ENCODE results near the gene METTL14.
"Not testable (repeated sequence)": the region's sequence is repeated elsewhere in the genome, so short reads cannot be mapped to it uniquely, and the experiment has no call there.

The METTL14 gene

DNA sequence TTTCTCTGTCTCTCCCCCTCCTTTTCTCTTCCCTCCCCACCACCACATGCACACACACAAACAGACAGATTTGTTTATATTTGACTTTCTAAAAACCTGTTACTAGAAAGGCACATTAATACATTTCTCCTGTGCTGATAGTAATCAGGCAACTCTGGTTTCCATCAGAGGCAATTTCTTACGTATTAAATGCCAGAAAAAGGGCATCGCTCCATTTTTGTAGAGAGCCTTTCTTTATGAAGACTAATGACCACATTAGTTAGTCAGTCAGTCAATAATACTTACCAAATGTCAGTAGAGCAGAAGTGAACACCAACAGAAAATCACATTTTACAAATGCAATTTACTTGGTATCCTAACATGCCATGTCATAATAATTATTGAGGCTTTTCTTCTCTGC lies 14.2 kb upstream of the METTL14 start:
- H3K27ac ChIP-seq (replicated peaks; ENCODE audit: low read length); H3K4ac ChIP-seq (ENCODE audit: low read length); H2BK15ac ChIP-seq (ENCODE audit: low read length); H3K27me3 ChIP-seq (ENCODE audit: control insufficient read depth in 3 of 3, insufficient read depth in 3 of 3, low read depth in 1 of 3, low read length in 3 of 3); H4K8ac ChIP-seq (ENCODE audit: low read depth, low read length); H2BK120ac ChIP-seq (ENCODE audit: low read depth, low read length); H3K36me3 ChIP-seq (replicated peaks in 1 of 2; ENCODE audit: control insufficient read depth in 2 of 2, insufficient read depth in 2 of 2, low read length in 2 of 2); H2BK12ac ChIP-seq (ENCODE audit: low read length); DNase-seq (ENCODE audit: low spot score); H2BK5ac ChIP-seq (ENCODE audit: low read length); H3K4me3 ChIP-seq (ENCODE audit: low read length in 2 of 2); H3K4me1 ChIP-seq (ENCODE audit: control insufficient read depth in 2 of 2, insufficient read depth in 1 of 2, low read depth in 1 of 2, low read length in 2 of 2); H2AK5ac ChIP-seq (ENCODE audit: low read depth, low read length); H4K91ac ChIP-seq (ENCODE audit: low read depth, low read length, poor library complexity); H3K18ac ChIP-seq (ENCODE audit: low read length); H3K9ac ChIP-seq (ENCODE audit: low read depth, low read length, poor library complexity); H3K23ac ChIP-seq (ENCODE audit: low read depth, low read length, poor library complexity); H2AFZ ChIP-seq (ENCODE audit: low read length); H3K14ac ChIP-seq (ENCODE audit: low read length); H3K79me1 ChIP-seq (ENCODE audit: low read depth, low read length); H3K4me2 ChIP-seq (ENCODE audit: insufficient read depth, low read length, poor library complexity, severe bottlenecking); H3K9me3 ChIP-seq (replicated peaks in 1 of 2; ENCODE audit: control insufficient read depth in 2 of 2, insufficient read depth in 1 of 2, low read depth in 1 of 2, low read length in 2 of 2): not testable (repeated sequence)
- WGBS, 2 donors (ENCODE audit: extremely low coverage in 2 of 2, insufficient read length in 2 of 2, insufficient replicate concordance in 1 of 2): no CpG with 5 or more reads among the region's 2 CpGs

DNA sequence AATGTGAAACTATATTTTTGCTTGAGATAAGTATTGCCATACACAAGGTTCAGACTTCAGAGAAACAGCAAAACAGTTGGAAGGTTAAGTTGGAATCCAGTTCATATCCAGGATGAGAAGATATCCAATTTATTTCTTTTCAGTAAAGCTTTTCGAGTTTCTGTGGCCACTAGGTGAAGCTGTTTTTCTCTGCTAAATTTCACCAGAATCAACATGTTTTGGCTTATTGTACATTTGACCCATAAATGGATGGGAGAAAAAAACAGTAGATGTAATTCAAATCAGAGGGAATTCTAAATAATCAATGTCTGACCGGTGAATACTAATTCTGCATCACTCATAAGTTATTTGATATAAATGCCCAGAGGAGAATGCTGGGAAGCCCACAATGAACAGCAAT lies 9.1 kb upstream of the METTL14 start:
- Histone ChIP-seq H3K79me1 (ENCODE audit: low read depth, low read length) (no peaks in the 10 kb centered on the region), H2AK5ac (ENCODE audit: low read depth, low read length) (no peak overlapping the region), H3K18ac (ENCODE audit: low read length) (no peak overlapping the region), H3K27me3 (ENCODE audit: control insufficient read depth in 3 of 3, insufficient read depth in 3 of 3, low read depth in 1 of 3, low read length in 3 of 3) (no peaks in the 10 kb centered on the region), H3K4me1 (ENCODE audit: control insufficient read depth in 2 of 2, insufficient read depth in 1 of 2, low read depth in 1 of 2, low read length in 2 of 2) (no peaks in the 10 kb centered on the region), H3K4ac (ENCODE audit: low read length) (no peak overlapping the region), H2BK5ac (ENCODE audit: low read length) (no peak overlapping the region), H2BK120ac (ENCODE audit: low read depth, low read length) (no peak overlapping the region), H3K36me3 (replicated peaks in 1 of 2; ENCODE audit: control insufficient read depth in 2 of 2, insufficient read depth in 2 of 2, low read length in 2 of 2) (no peaks in the 10 kb centered on the region), H2BK15ac (ENCODE audit: low read length) (no peak overlapping the region), H2AFZ (ENCODE audit: low read length) (no peak overlapping the region), H3K4me2 (ENCODE audit: insufficient read depth, low read length, poor library complexity, severe bottlenecking) (no peak overlapping the region), H3K23ac (ENCODE audit: low read depth, low read length, poor library complexity) (no peak overlapping the region), H4K91ac (ENCODE audit: low read depth, low read length, poor library complexity) (no peak overlapping the region), H4K8ac (ENCODE audit: low read depth, low read length) (no peak overlapping the region), H3K9ac (ENCODE audit: low read depth, low read length, poor library complexity) (no peak overlapping the region), H3K14ac (ENCODE audit: low read length) (no peak overlapping the region), H2BK12ac (ENCODE audit: low read length) (no peak overlapping the region), H3K9me3 (replicated peaks in 1 of 2; ENCODE audit: control insufficient read depth in 2 of 2, insufficient read depth in 1 of 2, low read depth in 1 of 2, low read length in 2 of 2) (no peaks in the 10 kb centered on the region), H3K4me3 (ENCODE audit: low read length in 2 of 2) (no peak overlapping the region), H3K27ac (replicated peaks; ENCODE audit: low read length) (no peak overlapping the region)
- WGBS, 2 donors (ENCODE audit: extremely low coverage in 2 of 2, insufficient read length in 2 of 2, insufficient replicate concordance in 1 of 2): no CpG with 5 or more reads among the region's 2 CpGs
- DNase-seq (ENCODE audit: low spot score): no peak

GRCh38 chr4:118680808-118681207 lies 4.4 kb upstream of the METTL14 start:
- Histone ChIP-seq H3K9me3 (replicated peaks in 1 of 2; ENCODE audit: control insufficient read depth in 2 of 2, insufficient read depth in 1 of 2, low read depth in 1 of 2, low read length in 2 of 2) (no peaks in the 10 kb centered on the region), H3K79me1 (ENCODE audit: low read depth, low read length) (no peaks in the 10 kb centered on the region), H3K4me1 (ENCODE audit: control insufficient read depth in 2 of 2, insufficient read depth in 1 of 2, low read depth in 1 of 2, low read length in 2 of 2) (no peaks in the 10 kb centered on the region), H3K4ac (ENCODE audit: low read length) (no peak overlapping the region), H2AFZ (ENCODE audit: low read length) (no peak overlapping the region), H3K4me3 (ENCODE audit: low read length in 2 of 2) (no peak overlapping the region), H3K27me3 (ENCODE audit: control insufficient read depth in 3 of 3, insufficient read depth in 3 of 3, low read depth in 1 of 3, low read length in 3 of 3) (no peaks in the 10 kb centered on the region), H3K9ac (ENCODE audit: low read depth, low read length, poor library complexity) (no peak overlapping the region), H3K36me3 (replicated peaks in 1 of 2; ENCODE audit: control insufficient read depth in 2 of 2, insufficient read depth in 2 of 2, low read length in 2 of 2) (no peaks in the 10 kb centered on the region), H2BK5ac (ENCODE audit: low read length) (no peak overlapping the region), H2BK15ac (ENCODE audit: low read length) (no peak overlapping the region), H3K4me2 (ENCODE audit: insufficient read depth, low read length, poor library complexity, severe bottlenecking) (no peak overlapping the region), H2BK12ac (ENCODE audit: low read length) (no peak overlapping the region), H3K14ac (ENCODE audit: low read length) (no peak overlapping the region), H2BK120ac (ENCODE audit: low read depth, low read length) (no peak overlapping the region), H4K8ac (ENCODE audit: low read depth, low read length) (no peak overlapping the region), H3K27ac (replicated peaks; ENCODE audit: low read length) (no peak overlapping the region), H4K91ac (ENCODE audit: low read depth, low read length, poor library complexity) (no peak overlapping the region), H2AK5ac (ENCODE audit: low read depth, low read length) (no peak overlapping the region), H3K18ac (ENCODE audit: low read length) (no peak overlapping the region), H3K23ac (ENCODE audit: low read depth, low read length, poor library complexity) (no peak overlapping the region)
- no CpG with 5 or more reads among the region's 1 CpG for WGBS, 2 donors (ENCODE audit: extremely low coverage in 2 of 2, insufficient read length in 2 of 2, insufficient replicate concordance in 1 of 2)
- no peak for DNase-seq (ENCODE audit: low spot score)

DNA sequence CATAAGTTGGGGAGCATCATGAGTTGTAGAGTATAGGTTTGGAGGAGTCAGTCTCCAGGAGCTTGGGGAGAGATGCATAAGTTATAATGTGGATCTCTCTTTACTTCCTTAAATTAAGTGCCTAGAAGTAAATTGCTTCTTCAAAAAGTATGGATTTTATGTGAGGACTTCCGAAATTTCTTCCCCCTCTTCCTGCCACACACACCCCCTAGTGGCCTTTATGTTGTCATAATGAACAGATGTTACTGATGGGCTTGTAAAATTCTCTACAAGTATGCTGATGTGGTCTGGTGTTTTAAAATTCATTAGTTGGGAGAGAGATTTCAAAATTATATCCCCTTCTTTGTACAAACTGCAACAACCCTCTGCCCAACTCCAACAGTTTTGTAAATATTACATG lies 2.3 kb upstream of the METTL14 start:
- Histone ChIP-seq H4K8ac (ENCODE audit: low read depth, low read length) (no peak overlapping the region), H3K9me3 (replicated peaks in 1 of 2; ENCODE audit: control insufficient read depth in 2 of 2, insufficient read depth in 1 of 2, low read depth in 1 of 2, low read length in 2 of 2) (no peaks in the 10 kb centered on the region), H3K27me3 (ENCODE audit: control insufficient read depth in 3 of 3, insufficient read depth in 3 of 3, low read depth in 1 of 3, low read length in 3 of 3) (no peaks in the 10 kb centered on the region), H3K27ac (replicated peaks; ENCODE audit: low read length) (no peak overlapping the region), H2BK12ac (ENCODE audit: low read length) (no peak overlapping the region), H3K4me2 (ENCODE audit: insufficient read depth, low read length, poor library complexity, severe bottlenecking) (no peak overlapping the region), H2BK15ac (ENCODE audit: low read length) (no peak overlapping the region), H4K91ac (ENCODE audit: low read depth, low read length, poor library complexity) (no peak overlapping the region), H3K9ac (ENCODE audit: low read depth, low read length, poor library complexity) (no peak overlapping the region), H3K4ac (ENCODE audit: low read length) (no peak overlapping the region), H2BK5ac (ENCODE audit: low read length) (no peak overlapping the region), H3K18ac (ENCODE audit: low read length) (no peak overlapping the region), H3K4me1 (ENCODE audit: control insufficient read depth in 2 of 2, insufficient read depth in 1 of 2, low read depth in 1 of 2, low read length in 2 of 2) (peaks cover 1 to 5% of the 10 kb centered on the region in 2 donors), H2AFZ (ENCODE audit: low read length) (peak overlapping the region; percentile 84), H3K14ac (ENCODE audit: low read length) (no peak overlapping the region), H3K79me1 (ENCODE audit: low read depth, low read length) (no peaks in the 10 kb centered on the region), H3K4me3 (ENCODE audit: low read length in 2 of 2) (peak overlapping the region in 1 of 2 donors; percentile 32), H2BK120ac (ENCODE audit: low read depth, low read length) (no peak overlapping the region), H3K23ac (ENCODE audit: low read depth, low read length, poor library complexity) (no peak overlapping the region), H2AK5ac (ENCODE audit: low read depth, low read length) (no peak overlapping the region), H3K36me3 (replicated peaks in 1 of 2; ENCODE audit: control insufficient read depth in 2 of 2, insufficient read depth in 2 of 2, low read length in 2 of 2) (peaks cover 2 to 8% of the 10 kb centered on the region in 2 donors)
- no CpG with 5 or more reads among the region's 1 CpG for WGBS, 2 donors (ENCODE audit: extremely low coverage in 2 of 2, insufficient read length in 2 of 2, insufficient replicate concordance in 1 of 2)
- no peak for DNase-seq (ENCODE audit: low spot score)

Data from neuronal stem cell (in vitro differentiated cells).